ENCODE data around the gene ZNF689. TPM values are rescaled to one million over a fixed set of nuclear protein-coding genes. Genes with fewer than 3 reads are reported as not detected.

The ZNF689 gene
- polyA plus RNA-seq, 2 of the 4 experiments (the other 2 are of a cell fraction): 6.8 to 7.4 TPM

DNA sequence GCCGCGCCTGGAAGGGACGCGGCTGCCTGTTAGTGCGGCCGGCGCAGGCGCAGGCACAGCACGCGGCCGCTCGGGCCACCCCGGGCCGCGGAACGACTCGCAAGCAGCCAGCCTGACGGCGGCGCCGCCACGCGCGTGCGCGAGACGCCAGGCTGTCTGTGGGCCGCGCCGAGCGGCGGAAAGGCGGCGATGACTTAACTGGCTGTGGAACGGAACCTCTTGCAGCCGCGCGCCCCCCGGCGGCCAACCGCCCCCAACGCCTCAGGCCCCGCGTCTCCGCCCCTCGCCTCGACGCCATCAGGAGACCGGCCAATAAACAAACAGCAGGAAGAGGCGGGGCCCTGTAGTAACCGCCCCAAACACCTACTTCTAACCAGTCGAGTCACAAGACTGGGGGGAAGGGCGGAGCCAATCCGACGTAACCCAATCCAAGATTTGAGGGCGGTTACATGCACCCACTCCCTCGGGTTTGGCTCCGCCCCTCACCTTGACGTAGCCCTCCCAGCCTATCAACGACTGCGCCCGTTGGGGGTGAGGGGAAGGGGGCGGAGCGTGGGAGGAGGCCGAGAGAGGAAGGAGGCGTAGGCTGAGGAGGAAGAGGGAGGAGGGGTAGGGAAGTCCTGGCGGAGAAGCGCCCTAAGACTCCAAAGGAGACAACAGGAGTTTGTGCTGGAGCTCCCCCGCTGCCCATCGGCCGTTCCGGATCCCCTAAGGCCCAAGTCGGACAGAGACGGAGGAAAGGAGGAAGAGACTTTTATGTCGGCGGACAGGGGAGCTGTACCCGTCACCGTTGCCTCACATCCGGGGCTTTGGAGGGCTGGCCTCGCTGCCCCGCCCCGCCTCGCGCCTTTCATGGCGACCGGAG lies 47.9 kb upstream of the ZNF689 start, which contains the start of gene FBRS (continued):
- TF ChIP-seq, protein P1, sequence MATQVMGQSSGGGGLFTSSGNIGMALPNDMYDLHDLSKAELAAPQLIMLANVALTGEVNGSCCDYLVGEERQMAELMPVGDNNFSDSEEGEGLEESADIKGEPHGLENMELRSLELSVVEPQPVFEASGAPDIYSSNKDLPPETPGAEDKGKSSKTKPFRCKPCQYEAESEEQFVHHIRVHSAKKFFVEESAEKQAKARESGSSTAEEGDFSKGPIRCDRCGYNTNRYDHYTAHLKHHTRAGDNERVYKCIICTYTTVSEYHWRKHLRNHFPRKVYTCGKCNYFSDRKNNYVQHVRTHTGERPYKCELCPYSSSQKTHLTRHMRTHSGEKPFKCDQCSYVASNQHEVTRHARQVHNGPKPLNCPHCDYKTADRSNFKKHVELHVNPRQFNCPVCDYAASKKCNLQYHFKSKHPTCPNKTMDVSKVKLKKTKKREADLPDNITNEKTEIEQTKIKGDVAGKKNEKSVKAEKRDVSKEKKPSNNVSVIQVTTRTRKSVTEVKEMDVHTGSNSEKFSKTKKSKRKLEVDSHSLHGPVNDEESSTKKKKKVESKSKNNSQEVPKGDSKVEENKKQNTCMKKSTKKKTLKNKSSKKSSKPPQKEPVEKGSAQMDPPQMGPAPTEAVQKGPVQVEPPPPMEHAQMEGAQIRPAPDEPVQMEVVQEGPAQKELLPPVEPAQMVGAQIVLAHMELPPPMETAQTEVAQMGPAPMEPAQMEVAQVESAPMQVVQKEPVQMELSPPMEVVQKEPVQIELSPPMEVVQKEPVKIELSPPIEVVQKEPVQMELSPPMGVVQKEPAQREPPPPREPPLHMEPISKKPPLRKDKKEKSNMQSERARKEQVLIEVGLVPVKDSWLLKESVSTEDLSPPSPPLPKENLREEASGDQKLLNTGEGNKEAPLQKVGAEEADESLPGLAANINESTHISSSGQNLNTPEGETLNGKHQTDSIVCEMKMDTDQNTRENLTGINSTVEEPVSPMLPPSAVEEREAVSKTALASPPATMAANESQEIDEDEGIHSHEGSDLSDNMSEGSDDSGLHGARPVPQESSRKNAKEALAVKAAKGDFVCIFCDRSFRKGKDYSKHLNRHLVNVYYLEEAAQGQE (IDR thresholded peaks at IDR 0.05): no peak
- no peak for TF ChIP-seq NPAS2 (CRISPR knock-in tag; IDR thresholded peaks at IDR 0.05; ENCODE audit: borderline replicate concordance)
- TF ChIP-seq ZFP36 (IDR thresholded peaks at IDR 0.05; ENCODE audit: borderline replicate concordance, partially characterized antibody): no peak
- TF ChIP-seq, protein P2, sequence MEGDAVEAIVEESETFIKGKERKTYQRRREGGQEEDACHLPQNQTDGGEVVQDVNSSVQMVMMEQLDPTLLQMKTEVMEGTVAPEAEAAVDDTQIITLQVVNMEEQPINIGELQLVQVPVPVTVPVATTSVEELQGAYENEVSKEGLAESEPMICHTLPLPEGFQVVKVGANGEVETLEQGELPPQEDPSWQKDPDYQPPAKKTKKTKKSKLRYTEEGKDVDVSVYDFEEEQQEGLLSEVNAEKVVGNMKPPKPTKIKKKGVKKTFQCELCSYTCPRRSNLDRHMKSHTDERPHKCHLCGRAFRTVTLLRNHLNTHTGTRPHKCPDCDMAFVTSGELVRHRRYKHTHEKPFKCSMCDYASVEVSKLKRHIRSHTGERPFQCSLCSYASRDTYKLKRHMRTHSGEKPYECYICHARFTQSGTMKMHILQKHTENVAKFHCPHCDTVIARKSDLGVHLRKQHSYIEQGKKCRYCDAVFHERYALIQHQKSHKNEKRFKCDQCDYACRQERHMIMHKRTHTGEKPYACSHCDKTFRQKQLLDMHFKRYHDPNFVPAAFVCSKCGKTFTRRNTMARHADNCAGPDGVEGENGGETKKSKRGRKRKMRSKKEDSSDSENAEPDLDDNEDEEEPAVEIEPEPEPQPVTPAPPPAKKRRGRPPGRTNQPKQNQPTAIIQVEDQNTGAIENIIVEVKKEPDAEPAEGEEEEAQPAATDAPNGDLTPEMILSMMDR (IDR thresholded peaks at IDR 0.05): peak; percentile 88
- peak; percentile 83 for TF ChIP-seq POLR2A (IDR thresholded peaks at IDR 0.05; ENCODE audit: low read length)
- TF ChIP-seq TP53 (CRISPR knock-in tag; IDR thresholded peaks at IDR 0.05): no peak
- no peak for TF ChIP-seq ZNF302 (CRISPR knock-in tag; IDR thresholded peaks at IDR 0.05)
- no peak for TF ChIP-seq CHD2 (IDR thresholded peaks at IDR 0.05; ENCODE audit: low read length, partially characterized antibody)
- no peak for TF ChIP-seq FOXS1 (CRISPR knock-in tag; IDR thresholded peaks at IDR 0.05)
- no peak for TF ChIP-seq POLR2AphosphoS2 (conservative IDR thresholded peaks at IDR 0.05; ENCODE audit: low read length)
- TF ChIP-seq ZC3H11A (IDR thresholded peaks at IDR 0.05): no peak
- no peak for TF ChIP-seq JUNB (IDR thresholded peaks at IDR 0.05)
- TF ChIP-seq MAFK (IDR thresholded peaks at IDR 0.05; ENCODE audit: partially characterized antibody): no peak
- no peak for TF ChIP-seq HOXA7 (CRISPR knock-in tag; IDR thresholded peaks at IDR 0.05)
- TF ChIP-seq CHD4 (IDR thresholded peaks at IDR 0.05; ENCODE audit: borderline replicate concordance): no peak
- TF ChIP-seq FOSB (CRISPR knock-in tag; IDR thresholded peaks at IDR 0.05): no peak
- TF ChIP-seq ESRRA (IDR thresholded peaks at IDR 0.05; ENCODE audit: borderline replicate concordance, low read length): no peak
- 0 out of 4 replicates have a peak, but pooled peaks of 1 of the 2 experiments have one; percentile 25 for TF ChIP-seq CEBPB (IDR thresholded peaks at IDR 0.05)
- no peak for TF ChIP-seq NFE2L2 (conservative IDR thresholded peaks at IDR 0.05; ENCODE audit: low read length)
- TF ChIP-seq FOSL2 (IDR thresholded peaks at IDR 0.05): no peak
- TF ChIP-seq FOSL2 (CRISPR knock-in tag; IDR thresholded peaks at IDR 0.05): peak; percentile 48; the same call in 1 of the 2 replicates
- no peak for TF ChIP-seq EHF (CRISPR knock-in tag; IDR thresholded peaks at IDR 0.05)
- no peak; the same call in 2 of the 3 replicates for TF ChIP-seq BCL3 (IDR thresholded peaks at IDR 0.05)
- peak; percentile 34; the same call in 1 of the 2 replicates for TF ChIP-seq MAZ (IDR thresholded peaks at IDR 0.05; ENCODE audit: borderline replicate concordance, low read depth, low read length)
- TF ChIP-seq HEYL (CRISPR knock-in tag; IDR thresholded peaks at IDR 0.05): no peak
- no peak for TF ChIP-seq ELK1 (IDR thresholded peaks at IDR 0.05; ENCODE audit: low read depth, low read length)
- no peak for TF ChIP-seq BHLHE40 (IDR thresholded peaks at IDR 0.05; ENCODE audit: low read depth, low read length)

Measured in A549 (cell line).